ENCODE data around the gene COBL.

The COBL gene

GRCh38 chr7:51103718-51104117, 212.9 kb downstream of the COBL start:
- DNase-seq = no peak

GRCh38 chr7:51102828-51103227, 213.8 kb downstream of the COBL start:
- no peak for DNase-seq

- no peak for DNase-seq
Observed at GRCh38 chr7:51101111-51101757, 215.4 kb downstream of the COBL start.

- no peak for DNase-seq
Observed at GRCh38 chr7:51090411-51090810, 226.2 kb downstream of the COBL start.

- DNase-seq = no peak
Observed at GRCh38 chr7:51085034-51085692, 231.4 kb downstream of the COBL start.

- DNase-seq = no peak
Observed at GRCh38 chr7:51084121-51084520, 232.5 kb downstream of the COBL start.

- DNase-seq = no peak
Observed at GRCh38 chr7:51082940-51083533, 233.6 kb downstream of the COBL start.

GRCh38 chr7:51082096-51082840, 234.3 kb downstream of the COBL start:
- no peak for DNase-seq

- no peak for DNase-seq
Observed at GRCh38 chr7:51081270-51081890, 235.2 kb downstream of the COBL start.

GRCh38 chr7:51080622-51081269, 235.9 kb downstream of the COBL start:
- DNase-seq = no peak

- no peak for DNase-seq
Observed at GRCh38 chr7:51080216-51080615, 236.4 kb downstream of the COBL start.

GRCh38 chr7:51079494-51079893, 237.1 kb downstream of the COBL start:
- DNase-seq = no peak

GRCh38 chr7:51078653-51079052, 238.0 kb downstream of the COBL start:
- DNase-seq = no peak

GRCh38 chr7:51077987-51078370, 238.6 kb downstream of the COBL start:
- DNase-seq = no peak

- no peak for DNase-seq
Observed at GRCh38 chr7:51077316-51077986, 239.2 kb downstream of the COBL start.

- no peak for DNase-seq
Observed at GRCh38 chr7:51075681-51076580, 240.7 kb downstream of the COBL start.

GRCh38 chr7:51073171-51073570, 243.4 kb downstream of the COBL start:
- DNase-seq = no peak

- DNase-seq = no peak
Observed at GRCh38 chr7:51072281-51072680, 244.3 kb downstream of the COBL start.

- no peak for DNase-seq
Observed at GRCh38 chr7:51071427-51071826, 245.2 kb downstream of the COBL start.

GRCh38 chr7:51070151-51070550, 246.5 kb downstream of the COBL start:
- DNase-seq = no peak
